SKM-1 treated with dmso at 0.1 percent for 144 hours (cell line): ENCODE measurements around the gene TUBGCP6.
"Not testable (repeated sequence)": the region's sequence is repeated elsewhere in the genome, so short reads cannot be mapped to it uniquely, and the experiment has no call there.

Experiments
- DNase-seq: peaks from one replicate; lab custom pipeline; 2025; ENCODE audit not compliant: unreplicated experiment; lab: John Stamatoyannopoulos, UW

TUBGCP6 gene

DNA sequence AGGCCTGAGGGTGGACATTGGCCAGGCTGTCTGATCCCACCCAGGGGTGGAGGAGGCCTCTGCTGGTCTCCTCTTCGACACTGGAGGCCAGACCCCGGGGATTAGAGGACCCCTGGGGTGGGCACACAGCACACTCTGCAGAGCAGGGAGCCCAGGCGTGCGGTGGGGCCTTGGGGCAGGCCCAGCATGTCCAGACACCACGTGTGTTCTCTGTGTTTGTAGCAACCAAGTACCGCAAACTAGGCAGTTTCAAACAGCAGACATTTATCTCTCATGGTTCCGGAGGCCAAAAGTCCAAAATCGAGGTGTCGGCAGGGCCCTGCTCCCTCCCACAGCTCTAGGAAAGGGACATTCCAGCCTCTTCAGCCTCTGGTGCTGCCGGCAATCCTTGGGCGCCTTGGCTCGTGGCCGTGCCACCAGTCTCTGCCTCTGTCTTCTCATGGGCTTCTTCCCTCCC lies 72.8 kb downstream of the TUBGCP6 start:
- no peak for DNase-seq

DNA sequence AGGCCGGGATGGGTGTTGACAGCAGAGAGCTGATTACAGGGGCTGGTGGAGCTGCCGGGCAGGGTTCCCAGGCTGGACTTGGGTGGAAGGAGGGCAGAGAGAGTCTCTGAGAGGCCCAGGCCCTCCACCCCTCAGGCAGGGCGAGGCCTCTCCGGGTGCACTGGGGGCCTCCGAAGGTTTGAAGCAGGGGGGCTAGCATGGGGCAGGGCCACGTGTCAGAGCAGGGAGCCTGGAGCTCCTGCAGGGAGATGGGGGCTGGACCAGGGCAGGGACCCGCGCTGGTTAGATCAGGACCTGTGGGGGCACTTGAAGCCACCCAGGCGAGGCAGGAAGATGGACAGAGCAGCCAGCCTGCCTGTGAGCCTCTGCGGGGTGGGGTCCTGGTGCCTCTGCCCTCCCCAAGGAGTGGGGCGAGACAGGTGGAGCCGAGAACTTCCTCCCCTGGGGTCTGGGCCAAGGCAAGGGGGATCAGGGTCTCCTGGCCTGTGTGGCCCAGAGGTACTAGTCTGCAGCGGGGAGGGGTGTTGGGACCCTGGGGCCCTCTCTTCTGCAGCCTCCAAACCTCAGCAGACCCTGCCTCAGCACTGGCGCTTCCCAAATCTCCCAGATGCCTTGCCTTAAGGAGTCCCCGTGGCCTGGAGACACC lies 73.4 kb downstream of the TUBGCP6 start:
- no peak for DNase-seq

DNA sequence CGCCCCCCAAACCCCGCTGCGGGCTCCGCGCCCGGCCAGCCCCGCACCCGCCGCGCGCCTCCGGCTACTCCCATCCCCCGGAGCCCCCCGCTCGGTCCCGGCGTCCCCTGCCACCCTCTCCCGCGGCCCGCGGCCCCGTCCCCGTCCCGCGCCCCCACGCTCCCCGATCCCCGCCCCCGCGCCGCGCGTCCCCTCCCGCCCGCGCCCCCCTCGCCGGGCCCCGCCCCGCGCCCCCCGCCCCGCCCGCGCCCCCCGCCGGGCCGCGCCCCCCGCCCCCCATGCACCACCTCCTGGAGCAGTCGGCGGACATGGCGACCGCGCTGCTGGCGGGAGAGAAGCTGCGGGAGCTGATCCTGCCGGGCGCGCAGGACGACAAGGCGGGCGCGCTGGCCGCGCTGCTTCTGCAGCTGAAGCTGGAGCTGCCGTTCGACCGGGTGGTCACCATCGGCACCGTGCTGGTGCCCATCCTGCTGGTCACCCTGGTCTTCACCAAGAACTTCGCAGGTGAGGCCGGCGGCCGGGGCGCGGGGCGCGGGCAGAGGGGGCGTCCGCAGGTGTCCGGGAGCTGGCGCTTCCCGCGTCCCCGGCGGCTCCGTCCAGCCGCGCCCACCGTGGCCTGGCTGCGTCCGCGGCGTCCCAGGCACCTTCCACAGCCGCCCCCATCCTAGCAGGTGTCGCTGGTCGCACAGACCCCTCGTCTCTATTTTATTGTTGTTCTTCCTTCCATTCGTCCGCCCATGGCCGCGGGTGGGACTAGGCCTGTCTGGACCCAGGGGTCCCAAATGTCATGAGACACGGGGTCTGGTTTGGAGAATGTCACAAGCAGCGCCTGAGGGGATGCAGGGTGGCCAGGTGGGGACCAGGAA lies 74.1 kb downstream of the TUBGCP6 start, which contains the start of gene PANX2:
PANX2 (plus strand) TSS at position 279 of the 866 bp plus-strand sequence; CDS start at position 279, 0 bp downstream.
- no peak for DNase-seq

DNA sequence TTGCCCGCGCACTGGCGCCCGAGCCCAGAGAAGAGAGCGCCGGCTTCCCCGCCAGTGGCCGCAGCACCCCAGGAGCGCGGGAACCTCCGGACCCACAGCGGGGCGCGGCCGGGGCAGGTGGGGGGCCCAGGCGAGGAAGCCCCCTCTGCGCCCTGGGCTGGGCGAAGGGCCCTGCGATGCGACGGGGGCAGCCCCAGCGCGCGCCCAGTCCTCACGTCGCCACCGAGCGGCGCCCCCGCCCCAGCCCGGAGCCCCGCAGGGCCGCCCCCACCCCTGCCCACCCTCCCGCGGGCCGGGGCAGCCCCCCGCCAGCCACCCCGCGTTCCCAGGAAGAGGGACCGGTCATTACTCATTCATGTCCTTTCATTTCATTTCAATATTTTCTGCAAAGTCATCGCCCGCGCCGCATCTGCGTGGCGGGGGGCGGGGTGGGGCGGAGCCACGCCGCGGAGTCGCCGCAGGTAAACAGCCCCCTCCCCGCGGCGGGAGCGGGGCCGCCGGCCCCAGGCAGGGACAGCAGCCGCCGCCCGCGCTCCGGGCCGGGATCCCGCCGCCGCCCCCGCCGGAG lies 75.0 kb downstream of the TUBGCP6 start:
- DNase-seq: no peak

DNA sequence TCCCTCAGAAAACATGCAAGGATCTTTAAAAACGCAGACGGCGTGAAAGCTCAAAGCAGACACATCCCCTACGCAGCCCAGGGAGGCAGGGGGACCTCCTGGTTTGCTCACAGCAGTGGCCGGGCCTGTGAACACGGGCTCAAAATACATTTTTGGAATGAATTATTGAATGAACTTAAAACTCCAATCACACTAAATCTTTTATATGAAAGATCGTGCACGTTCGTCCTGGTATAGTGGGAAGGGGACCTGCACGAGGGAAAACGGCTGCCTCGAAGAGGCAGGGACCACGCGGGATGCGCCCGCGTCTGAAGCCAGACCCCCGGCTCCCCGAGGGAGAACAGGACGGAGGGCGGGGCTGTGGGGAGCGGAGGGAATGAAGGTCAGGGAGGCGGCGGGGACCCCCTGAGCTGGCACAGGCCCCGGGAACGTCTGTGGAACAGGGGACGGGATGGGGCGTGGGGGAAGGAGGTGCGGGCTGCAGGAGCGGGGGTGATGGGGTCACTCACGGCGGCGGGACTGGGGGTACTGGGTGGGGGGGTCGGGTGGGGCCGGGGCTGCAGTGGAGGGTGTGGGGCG lies 75.6 kb downstream of the TUBGCP6 start:
- no peak for DNase-seq

DNA sequence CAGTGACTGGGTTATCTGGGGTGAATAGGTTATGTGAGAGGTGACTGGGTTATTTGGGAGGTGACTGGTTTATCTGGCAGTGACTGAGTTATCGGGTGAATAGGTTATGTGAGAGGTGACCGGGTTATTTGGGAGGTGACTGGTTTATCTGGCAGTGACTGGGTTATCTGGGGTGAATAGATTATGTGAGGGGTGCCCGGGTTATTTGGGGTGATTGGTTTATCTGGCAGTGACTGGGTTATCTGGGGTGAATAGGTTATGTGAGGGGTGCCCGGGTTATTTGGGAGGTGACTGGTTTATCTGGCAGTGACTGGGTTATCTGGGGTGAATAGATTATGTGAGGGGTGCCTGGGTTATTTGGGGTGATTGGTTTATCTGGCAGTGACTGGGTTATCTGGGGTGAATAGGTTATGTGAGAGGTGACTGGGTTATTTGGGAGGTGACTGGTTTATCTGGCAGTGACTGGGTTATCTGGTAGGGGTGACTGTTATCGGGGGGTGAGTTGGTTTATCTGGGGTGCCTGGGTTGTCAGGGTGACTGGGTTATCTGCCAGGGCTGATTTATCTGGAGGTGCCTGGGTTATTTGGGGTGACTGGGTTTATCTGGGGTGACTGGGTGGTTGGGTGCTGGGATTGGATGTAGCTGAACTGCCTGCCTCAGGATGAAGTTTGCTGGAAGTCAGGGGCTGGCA lies 76.2 kb downstream of the TUBGCP6 start:
- DNase-seq: not testable (repeated sequence)

DNA sequence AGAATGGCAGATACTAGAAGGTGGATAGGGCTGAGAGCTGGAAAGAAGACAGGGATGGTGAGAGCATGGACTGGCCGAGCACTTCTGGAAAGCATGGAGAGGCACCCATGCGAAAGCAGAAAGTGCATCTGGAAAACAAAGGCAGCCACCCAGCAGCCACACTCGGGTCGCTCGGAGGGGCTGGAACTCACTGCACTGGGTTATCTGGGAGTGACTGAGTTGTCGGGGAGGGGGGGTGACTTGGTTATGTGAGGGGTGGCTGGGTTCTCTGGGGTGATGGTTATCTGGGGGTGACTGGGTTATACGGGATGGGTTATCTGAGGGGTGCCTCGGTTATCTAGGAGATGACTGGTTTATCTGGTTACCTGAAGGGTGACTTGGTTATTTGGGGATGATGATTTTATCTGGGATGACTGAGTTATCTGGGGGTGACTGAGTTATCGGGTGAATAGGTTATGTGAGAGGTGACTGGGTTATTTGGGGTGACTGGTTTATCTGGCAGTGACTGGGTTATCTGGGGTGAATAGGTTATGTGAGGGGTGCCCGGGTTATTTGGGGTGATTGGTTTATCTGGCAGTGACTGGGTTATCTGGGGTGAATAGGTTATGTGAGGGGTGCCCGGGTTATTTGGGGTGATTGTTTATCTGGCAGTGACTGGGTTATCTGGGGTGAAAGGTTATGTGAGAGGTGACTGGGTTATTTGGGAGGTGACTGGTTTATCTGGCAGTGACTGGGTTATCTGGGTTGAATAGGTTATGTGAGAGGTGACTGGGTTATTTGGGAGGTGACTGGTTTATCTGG lies 76.9 kb downstream of the TUBGCP6 start:
- DNase-seq: no peak
